Neural cell (in vitro differentiated cells): ENCODE data around the gene RNF13.

Source experiments
- CTCF ChIP-seq: fragments of 450-650 bp; IDR thresholded peaks from 2 replicates; pipeline ENCODE4 v1.5.1; 2014; ENCODE audit warnings: antibody characterized with exemption, mild to moderate bottlenecking, moderate library complexity; ENCODE audit not compliant: poor library complexity, severe bottlenecking
- EZH2 ChIP-seq: fragments of 200-600, 300-800 bp; shearing (Covaris generic), sonication (generic); IDR thresholded peaks from 2 replicates; pipeline ENCODE4 v1.6.1; 2014; ENCODE audit warnings: antibody characterized with exemption, low read length, borderline replicate concordance, mild to moderate bottlenecking; ENCODE audit not compliant: insufficient read depth, poor library complexity, severe bottlenecking
- MXI1 ChIP-seq: fragments of 450-650 bp; conservative IDR thresholded peaks from 2 replicates; pipeline ENCODE4 v1.6.1; 2014; ENCODE audit warnings: antibody characterized with exemption, mild to moderate bottlenecking; ENCODE audit not compliant: poor library complexity, severe bottlenecking
- POLR2AphosphoS5 ChIP-seq: IDR thresholded peaks from 2 replicates; pipeline ENCODE4 v1.6.1; 2012
- RAD21 ChIP-seq: fragments of 450-650 bp; conservative IDR thresholded peaks from 2 replicates; pipeline ENCODE4 v1.6.1; 2014; ENCODE audit warnings: antibody characterized with exemption, mild to moderate bottlenecking, moderate library complexity
- REST ChIP-seq: IDR thresholded peaks from 2 replicates; pipeline ENCODE4 v1.6.1; 2012; ENCODE audit warnings: borderline replicate concordance
- SMC3 ChIP-seq: fragments of 450-650 bp; conservative IDR thresholded peaks from 2 replicates; pipeline ENCODE4 v1.6.1; 2014; ENCODE audit warnings: antibody characterized with exemption, mild to moderate bottlenecking, moderate library complexity; ENCODE audit not compliant: poor library complexity
- TAF1 ChIP-seq: IDR thresholded peaks from 2 replicates; pipeline ENCODE4 v1.6.1; 2012; ENCODE audit warnings: low read depth

- no peak for TF ChIP-seq CTCF
- no peak for TF ChIP-seq TAF1
- no peak for TF ChIP-seq EZH2
- no peak for TF ChIP-seq POLR2AphosphoS5
- TF ChIP-seq REST = no peak
- no peak for TF ChIP-seq MXI1
- TF ChIP-seq RAD21 = no peak
- TF ChIP-seq SMC3 = no peak
Observed at GRCh38 chr3:149895339-149895738, 82.3 kb downstream of the RNF13 start.
